ENCODE data around the gene IL20. TPM values are rescaled to one million over a fixed set of nuclear protein-coding genes. Genes with fewer than 3 reads are reported as not detected.
A peak's percentile ranks its signal among the peaks of the same experiment; 100 is the strongest.

The IL20 gene
- total RNA-seq, 2 donors from 2014 or later, result 0.28 TPM; not detected in 1

DNA sequence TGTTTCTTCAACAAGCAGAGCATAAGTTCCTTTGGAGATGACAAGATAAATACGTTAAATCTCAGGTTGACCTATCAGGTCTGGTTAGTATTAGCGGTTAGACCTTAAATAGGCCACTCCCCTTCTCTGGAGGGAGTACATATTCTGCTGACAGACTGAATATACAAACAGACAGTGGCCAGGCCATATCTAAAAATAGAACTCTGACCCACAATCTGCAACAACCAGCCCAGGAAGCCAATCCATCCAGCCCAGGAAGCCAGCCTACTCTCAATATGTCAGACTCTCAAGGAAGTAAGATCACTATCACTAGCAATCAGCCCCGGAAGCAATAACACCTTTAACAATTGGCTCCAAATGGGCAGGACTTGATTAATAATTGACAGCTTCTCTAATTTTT lies 6.7 kb downstream of the IL20 start:
- peaks cover 8% of the 10 kb centered on the region for H3K4me1 Mint-ChIP-seq (ENCODE audit: low read depth)
- H3K27ac Mint-ChIP-seq, result no peak overlapping the region
- no peak for ATAC-seq (replicated peaks in 1 of 2)
- H3K4me3 Mint-ChIP-seq, result no peak overlapping the region
- H3K9me3 Mint-ChIP-seq, result peaks cover 4 to 14% of the 10 kb centered on the region in 2 donors
- peaks cover 4 to 5% of the 10 kb centered on the region in 2 donors for H3K36me3 Mint-ChIP-seq (ENCODE audit: insufficient read depth in 2 of 2)
- DNase-seq, result no peak
- H3K27me3 Mint-ChIP-seq (ENCODE audit: low read depth), result peaks cover 9% of the 10 kb centered on the region

DNA sequence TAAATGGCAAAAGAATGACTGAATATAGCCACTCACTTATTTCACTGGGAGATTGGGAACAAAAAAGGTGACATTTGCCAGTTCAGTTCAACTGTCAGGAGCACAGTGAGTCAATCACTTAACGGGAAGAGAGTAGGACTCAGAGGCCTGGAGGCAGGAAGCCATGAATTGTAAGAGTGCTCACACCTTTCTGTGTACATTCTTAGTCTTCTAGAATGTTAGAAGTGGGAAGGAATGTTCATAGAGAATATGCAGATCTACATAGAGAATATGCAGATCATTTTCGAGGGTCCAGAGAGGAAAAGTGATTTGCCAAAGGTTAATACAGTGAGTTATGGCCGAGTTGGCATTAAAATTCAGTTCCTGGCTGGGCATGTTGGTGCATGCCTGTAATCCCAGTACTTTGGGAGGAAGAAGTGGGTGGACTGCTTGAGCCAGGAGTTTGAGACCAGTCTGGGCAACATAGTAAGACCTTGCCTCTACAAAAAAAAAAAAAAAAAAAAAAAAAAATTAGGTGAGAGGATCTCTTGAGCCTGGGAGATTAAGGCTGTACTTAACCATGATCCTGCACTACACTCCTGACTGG lies 8.3 kb downstream of the IL20 start:
- Mint-ChIP-seq H3K27me3 (ENCODE audit: low read depth) (no peaks in the 10 kb centered on the region), H3K27ac (no peak overlapping the region), H3K36me3 (ENCODE audit: insufficient read depth in 2 of 2) (peaks cover 12 to 14% of the 10 kb centered on the region in 2 donors), H3K4me3 (no peak overlapping the region), H3K9me3 (peaks cover 4 to 21% of the 10 kb centered on the region in 2 donors), H3K4me1 (ENCODE audit: low read depth) (no peaks in the 10 kb centered on the region)
- DNase-seq (no peak), ATAC-seq (replicated peaks in 1 of 2) (no peak)

DNA sequence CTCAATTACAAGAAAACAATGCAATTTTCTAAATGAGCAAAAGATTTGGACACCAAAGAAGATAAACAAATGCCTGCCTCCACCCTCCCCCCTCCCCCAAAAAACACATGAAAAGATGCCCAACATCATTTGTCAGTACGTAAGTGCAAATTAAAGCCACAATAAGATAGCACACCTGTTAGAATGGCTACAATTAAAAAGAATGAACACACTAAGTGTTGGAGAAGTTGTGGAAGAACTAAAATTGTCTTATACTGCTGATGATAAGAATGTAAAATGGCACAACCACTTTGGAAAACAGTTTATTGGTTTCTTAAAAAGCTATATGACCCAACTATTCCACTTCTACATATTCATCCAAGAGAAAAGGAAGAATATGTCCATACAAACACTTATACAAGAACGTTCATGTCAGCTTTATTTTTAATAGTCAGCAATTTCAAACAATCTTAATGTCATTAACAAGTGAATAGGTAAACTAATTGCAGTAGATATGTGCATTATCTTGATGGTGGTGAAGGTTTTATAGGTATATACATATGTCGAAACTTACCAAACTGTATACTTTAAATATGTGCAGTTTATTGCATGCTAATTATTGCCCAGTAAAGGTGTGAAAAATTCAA lies 10.4 kb downstream of the IL20 start:
- no peaks in the 10 kb centered on the region for H3K27me3 Mint-ChIP-seq (ENCODE audit: low read depth)
- peaks cover 7 to 21% of the 10 kb centered on the region in 2 donors for H3K9me3 Mint-ChIP-seq
- DNase-seq (no peak), ATAC-seq (replicated peaks in 1 of 2) (no peak)
- H3K27ac Mint-ChIP-seq, result no peak overlapping the region
- no peaks in the 10 kb centered on the region for H3K4me1 Mint-ChIP-seq (ENCODE audit: low read depth)
- H3K4me3 Mint-ChIP-seq, result no peak overlapping the region
- H3K36me3 Mint-ChIP-seq (ENCODE audit: insufficient read depth in 2 of 2), result peaks cover 14 to 20% of the 10 kb centered on the region in 2 donors

DNA sequence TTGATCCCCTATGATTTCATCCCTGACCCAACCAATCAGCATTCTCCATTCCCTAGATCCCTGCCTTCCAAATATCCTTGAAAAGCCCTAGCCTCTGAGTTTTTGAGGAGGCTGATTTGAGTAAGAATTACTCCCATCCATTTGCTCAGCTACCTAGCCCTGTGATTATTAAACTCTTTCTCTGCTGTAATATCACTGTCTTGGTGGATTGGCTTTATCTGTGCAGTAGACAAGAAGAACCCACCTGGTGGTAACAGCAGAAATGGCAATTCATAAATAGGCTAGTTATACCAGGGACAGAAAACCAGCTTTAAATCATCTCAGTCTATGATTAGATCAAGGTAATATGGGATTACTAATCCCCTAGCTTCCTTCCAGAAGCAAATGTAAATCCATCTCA lies 13.0 kb downstream of the IL20 start:
- no peaks in the 10 kb centered on the region for H3K4me1 Mint-ChIP-seq (ENCODE audit: low read depth)
- no peak overlapping the region for H3K27ac Mint-ChIP-seq
- no peaks in the 10 kb centered on the region for H3K27me3 Mint-ChIP-seq (ENCODE audit: low read depth)
- peaks cover 7 to 17% of the 10 kb centered on the region in 2 donors for H3K9me3 Mint-ChIP-seq
- H3K36me3 Mint-ChIP-seq (ENCODE audit: insufficient read depth in 2 of 2), result peaks cover 12 to 18% of the 10 kb centered on the region in 2 donors
- no peak for DNase-seq
- no peak for ATAC-seq (replicated peaks in 1 of 2)
- no peak overlapping the region for H3K4me3 Mint-ChIP-seq

DNA sequence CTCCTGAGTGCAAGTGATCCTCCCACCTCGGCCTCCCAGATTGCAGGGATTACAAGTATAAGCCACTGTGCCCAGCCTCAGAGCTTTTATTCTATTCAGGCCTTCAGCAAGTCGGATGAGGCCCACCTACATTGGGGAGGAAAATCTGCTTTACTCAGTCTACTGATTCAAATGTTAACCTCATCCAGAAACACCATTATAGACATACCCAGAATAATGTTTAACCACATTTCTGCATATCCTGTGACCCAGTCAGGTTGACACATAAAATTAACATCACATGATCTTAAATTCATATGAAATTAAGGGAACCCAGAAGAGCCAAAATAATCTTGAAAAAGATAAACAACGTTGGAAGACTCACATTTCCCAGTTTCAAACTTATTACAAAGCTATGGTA lies 14.9 kb downstream of the IL20 start:
- DNase-seq, result no peak
- H3K9me3 Mint-ChIP-seq, result peaks cover 7 to 17% of the 10 kb centered on the region in 2 donors
- H3K4me1 Mint-ChIP-seq (ENCODE audit: low read depth), result no peaks in the 10 kb centered on the region
- H3K27ac Mint-ChIP-seq, result no peak overlapping the region
- no peak overlapping the region for H3K4me3 Mint-ChIP-seq
- peaks cover 6% of the 10 kb centered on the region for H3K27me3 Mint-ChIP-seq (ENCODE audit: low read depth)
- peaks cover 12 to 18% of the 10 kb centered on the region in 2 donors for H3K36me3 Mint-ChIP-seq (ENCODE audit: insufficient read depth in 2 of 2)
- peak; percentile 65 to 89 for ATAC-seq (replicated peaks in 1 of 2)

DNA sequence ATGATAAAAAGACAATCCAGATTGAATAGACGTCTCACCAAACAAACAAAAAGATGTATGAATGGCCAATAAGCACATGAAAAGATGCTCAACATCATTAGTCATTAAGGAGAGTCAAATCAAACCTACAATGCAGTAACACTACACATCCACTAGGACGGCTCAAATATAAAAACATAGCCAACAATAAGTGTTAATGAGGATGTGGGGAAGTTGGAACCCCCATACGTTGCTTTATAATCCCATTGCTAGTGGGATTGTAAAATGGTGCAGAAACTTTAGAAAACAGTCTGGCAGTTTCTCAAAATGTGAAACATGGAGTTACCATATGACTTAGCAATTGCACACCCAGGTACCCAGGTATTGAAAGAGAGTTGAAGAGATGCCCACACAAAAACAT lies 17.1 kb downstream of the IL20 start:
- no peak overlapping the region for H3K4me3 Mint-ChIP-seq
- H3K9me3 Mint-ChIP-seq, result peaks cover 2 to 5% of the 10 kb centered on the region in 2 donors
- DNase-seq (no peak), ATAC-seq (replicated peaks in 1 of 2) (no peak)
- no peak overlapping the region for H3K27ac Mint-ChIP-seq
- peaks cover 1% of the 10 kb centered on the region for H3K4me1 Mint-ChIP-seq (ENCODE audit: low read depth)
- peaks cover 6% of the 10 kb centered on the region for H3K27me3 Mint-ChIP-seq (ENCODE audit: low read depth)
- peaks cover 8 to 12% of the 10 kb centered on the region in 2 donors for H3K36me3 Mint-ChIP-seq (ENCODE audit: insufficient read depth in 2 of 2)

DNA sequence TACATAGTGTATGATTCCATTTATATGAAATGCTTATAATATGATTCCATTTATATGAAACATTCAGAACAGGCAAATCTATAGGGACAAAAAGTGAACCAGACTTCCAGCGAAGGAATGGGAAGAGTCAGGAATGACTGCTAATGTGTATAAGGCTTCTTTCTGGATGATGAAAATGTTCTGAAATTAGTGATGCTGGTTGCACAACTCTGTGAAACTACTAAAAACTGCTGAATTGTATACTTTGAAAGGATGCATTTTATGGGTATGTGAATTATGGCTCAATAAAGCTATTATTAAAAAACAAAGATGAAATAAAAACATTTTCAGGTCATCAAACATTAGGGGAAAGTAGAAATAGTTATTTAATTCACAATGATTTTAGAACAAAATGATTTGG lies 17.7 kb downstream of the IL20 start:
- H3K27ac Mint-ChIP-seq, result no peak overlapping the region
- ATAC-seq (replicated peaks in 1 of 2) (no peak), DNase-seq (no peak)
- peaks cover 6% of the 10 kb centered on the region for H3K27me3 Mint-ChIP-seq (ENCODE audit: low read depth)
- peaks cover 7 to 11% of the 10 kb centered on the region in 2 donors for H3K36me3 Mint-ChIP-seq (ENCODE audit: insufficient read depth in 2 of 2)
- H3K4me3 Mint-ChIP-seq, result no peak overlapping the region
- H3K4me1 Mint-ChIP-seq (ENCODE audit: low read depth), result peaks cover 5% of the 10 kb centered on the region
- H3K9me3 Mint-ChIP-seq, result peaks cover 2 to 4% of the 10 kb centered on the region in 2 donors

DNA sequence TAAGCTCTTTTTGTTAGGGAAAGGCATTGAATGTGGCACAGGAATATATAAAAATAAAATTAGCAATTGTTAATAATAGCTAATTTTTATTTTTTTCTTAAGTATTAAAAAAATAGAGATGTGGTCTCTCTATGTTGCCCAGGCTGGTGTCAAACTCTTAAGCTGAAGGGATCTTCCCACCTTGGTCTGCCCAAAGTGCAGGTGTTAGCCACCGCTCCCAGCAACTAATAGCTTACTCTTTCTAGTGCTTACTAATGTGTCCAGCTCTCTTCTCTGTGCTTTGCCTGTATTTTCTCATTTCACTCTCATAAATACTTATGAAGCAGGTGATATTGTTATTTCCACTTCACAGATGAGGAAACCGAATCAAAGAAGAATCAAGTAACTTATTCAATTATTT lies 18.5 kb downstream of the IL20 start:
- DNase-seq (no peak), ATAC-seq (replicated peaks in 1 of 2) (no peak)
- Mint-ChIP-seq H3K9me3 (peaks cover 0 to 2% of the 10 kb centered on the region in 2 donors), H3K27me3 (ENCODE audit: low read depth) (peaks cover 6% of the 10 kb centered on the region), H3K4me3 (no peak overlapping the region), H3K27ac (no peak overlapping the region), H3K4me1 (ENCODE audit: low read depth) (peaks cover 11% of the 10 kb centered on the region), H3K36me3 (ENCODE audit: insufficient read depth in 2 of 2) (peaks cover 2 to 5% of the 10 kb centered on the region in 2 donors)

DNA sequence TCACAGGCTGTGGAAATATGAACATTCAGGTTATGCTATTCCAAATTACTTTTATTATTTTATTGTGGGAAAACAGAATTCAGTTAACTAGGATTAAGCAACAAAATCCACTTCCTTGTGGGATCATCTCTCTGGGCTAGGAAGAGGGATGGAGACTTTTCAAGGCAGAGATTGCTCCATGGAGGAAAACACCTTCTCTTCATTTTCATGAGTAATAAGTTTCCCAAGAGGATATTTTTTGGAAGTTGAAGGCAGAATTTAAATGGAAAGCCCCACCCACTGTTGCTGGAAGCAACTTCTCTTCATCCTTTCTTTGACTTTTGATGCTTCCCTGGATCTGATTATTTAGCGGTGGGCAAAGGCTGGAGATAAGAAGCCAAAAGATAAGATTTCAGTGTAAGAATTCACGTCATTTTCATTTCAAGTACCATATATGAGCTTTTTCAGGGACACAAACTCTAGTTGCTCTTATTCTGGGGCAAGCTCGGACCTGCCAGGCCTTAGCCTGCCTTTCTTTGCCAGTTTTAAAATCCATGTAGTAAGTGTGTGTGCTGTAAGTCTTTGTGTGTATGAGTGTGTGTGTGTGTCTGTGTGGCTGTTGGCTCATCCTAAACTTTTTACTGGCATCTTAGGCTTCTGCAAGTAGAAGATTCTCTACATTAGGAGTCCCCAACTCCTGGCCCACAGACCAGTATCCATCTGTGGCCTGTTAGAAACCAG lies 20.1 kb downstream of the IL20 start:
- Mint-ChIP-seq H3K9me3 (no peaks in the 10 kb centered on the region), H3K27ac (no peak overlapping the region), H3K36me3 (ENCODE audit: insufficient read depth in 2 of 2) (no peaks in the 10 kb centered on the region), H3K4me3 (no peak overlapping the region), H3K27me3 (ENCODE audit: low read depth) (peaks cover 6% of the 10 kb centered on the region), H3K4me1 (ENCODE audit: low read depth) (peaks cover 27% of the 10 kb centered on the region)
- no peak for DNase-seq
- no peak for ATAC-seq (replicated peaks in 1 of 2)

DNA sequence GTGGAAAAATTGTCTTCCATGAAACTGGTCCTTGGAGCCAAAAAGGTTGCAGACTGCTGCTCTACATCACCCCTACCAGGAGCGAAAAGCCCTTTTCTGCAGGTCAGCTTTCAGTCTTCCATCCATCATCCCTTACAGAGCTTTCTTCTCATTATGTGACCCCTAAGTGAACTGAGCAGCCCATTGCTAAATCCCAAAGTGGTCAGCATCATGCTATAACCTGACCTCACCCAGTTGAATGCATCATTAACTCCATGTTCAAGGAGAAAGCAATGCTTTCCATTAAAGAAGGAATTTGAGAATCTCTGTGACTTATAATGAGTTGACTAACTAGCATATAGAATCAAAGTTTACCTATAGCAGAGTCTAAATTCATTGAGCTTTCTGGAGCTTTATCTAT lies 21.4 kb downstream of the IL20 start:
- H3K36me3 Mint-ChIP-seq (ENCODE audit: insufficient read depth in 2 of 2), result no peaks in the 10 kb centered on the region
- ATAC-seq (replicated peaks in 1 of 2) (no peak), DNase-seq (no peak)
- H3K4me3 Mint-ChIP-seq, result no peak overlapping the region
- no peak overlapping the region for H3K27ac Mint-ChIP-seq
- H3K27me3 Mint-ChIP-seq (ENCODE audit: low read depth), result peaks cover 6% of the 10 kb centered on the region
- H3K4me1 Mint-ChIP-seq (ENCODE audit: low read depth), result peaks cover 40% of the 10 kb centered on the region
- H3K9me3 Mint-ChIP-seq, result no peaks in the 10 kb centered on the region

DNA sequence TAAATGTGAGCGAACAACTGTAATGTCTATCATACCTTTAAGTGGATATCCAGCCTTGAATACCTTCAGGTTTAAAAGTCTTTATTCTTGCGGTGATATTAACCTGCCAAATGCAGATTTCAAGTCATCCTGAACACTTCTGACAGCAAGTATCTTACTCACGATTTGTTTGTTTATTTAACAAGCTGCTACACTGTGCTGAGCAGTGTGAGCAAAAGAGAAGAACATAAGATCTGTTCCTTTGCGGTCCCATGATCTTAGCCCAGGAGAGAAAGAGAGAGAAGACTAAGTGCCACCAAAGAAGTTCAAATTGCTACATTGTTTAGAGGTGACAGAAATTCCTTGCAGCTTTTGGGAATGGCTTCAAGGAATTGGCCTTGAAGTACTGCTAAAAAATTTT lies 22.3 kb downstream of the IL20 start:
- Mint-ChIP-seq H3K9me3 (no peaks in the 10 kb centered on the region), H3K36me3 (ENCODE audit: insufficient read depth in 2 of 2) (no peaks in the 10 kb centered on the region), H3K4me3 (no peak overlapping the region), H3K4me1 (ENCODE audit: low read depth) (peaks cover 48% of the 10 kb centered on the region), H3K27ac (no peak overlapping the region), H3K27me3 (ENCODE audit: low read depth) (peaks cover 6% of the 10 kb centered on the region)
- no peak for ATAC-seq (replicated peaks in 1 of 2)
- no peak for DNase-seq

DNA sequence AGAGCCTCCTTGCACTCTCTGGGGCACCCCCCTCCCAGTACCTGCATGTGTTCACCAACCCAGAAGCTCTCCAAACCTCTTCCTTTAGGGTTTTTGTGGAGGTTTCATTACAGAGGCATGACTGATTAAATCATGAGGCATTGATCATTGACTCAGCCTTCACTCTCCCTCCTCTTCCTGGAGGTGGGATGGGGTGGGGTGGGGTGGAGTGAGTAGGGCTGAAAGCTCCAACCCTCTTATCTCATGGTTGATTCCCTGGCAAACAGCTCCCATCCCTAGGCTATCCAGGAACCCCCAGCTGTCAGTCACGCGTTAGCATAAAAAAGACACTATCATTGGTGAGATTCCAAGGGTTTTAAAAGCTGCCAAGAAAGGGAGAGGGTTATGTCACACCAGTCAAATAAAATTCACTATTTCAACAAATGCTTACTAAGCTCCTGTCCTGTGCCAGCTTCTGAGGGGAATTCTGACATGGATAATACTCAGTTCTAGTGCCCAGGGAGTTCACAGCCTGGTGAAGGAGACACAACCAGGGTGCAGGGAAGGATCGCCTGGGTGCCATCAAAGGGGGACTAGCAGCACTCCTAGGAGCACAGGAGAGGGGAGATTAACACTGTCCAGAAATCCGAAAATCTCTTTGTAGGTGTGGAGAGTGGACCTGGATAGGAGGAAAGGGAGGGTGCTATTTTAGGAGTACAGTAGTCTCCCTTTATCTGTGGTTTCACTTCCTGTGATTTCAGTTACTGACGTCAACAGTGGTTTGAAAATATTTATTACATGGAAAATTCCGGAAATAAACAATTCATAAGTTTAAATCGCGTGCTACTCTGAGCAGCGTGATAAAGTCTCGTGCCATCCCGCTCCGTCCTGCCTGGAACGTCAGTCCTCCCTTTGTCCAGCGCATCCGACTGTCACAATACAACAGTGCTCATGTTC lies 25.0 kb downstream of the IL20 start:
- Mint-ChIP-seq H3K9me3 (no peaks in the 10 kb centered on the region), H3K27me3 (ENCODE audit: low read depth) (no peaks in the 10 kb centered on the region), H3K4me1 (ENCODE audit: low read depth) (peaks cover 75% of the 10 kb centered on the region), H3K27ac (peak overlapping the region; percentile 8), H3K36me3 (ENCODE audit: insufficient read depth in 2 of 2) (no peaks in the 10 kb centered on the region), H3K4me3 (peak overlapping the region; percentile 45 to 65)
- DNase-seq (peak in 1 of 2 donors; percentile 28), ATAC-seq (replicated peaks in 1 of 2) (peak; percentile 80)

DNA sequence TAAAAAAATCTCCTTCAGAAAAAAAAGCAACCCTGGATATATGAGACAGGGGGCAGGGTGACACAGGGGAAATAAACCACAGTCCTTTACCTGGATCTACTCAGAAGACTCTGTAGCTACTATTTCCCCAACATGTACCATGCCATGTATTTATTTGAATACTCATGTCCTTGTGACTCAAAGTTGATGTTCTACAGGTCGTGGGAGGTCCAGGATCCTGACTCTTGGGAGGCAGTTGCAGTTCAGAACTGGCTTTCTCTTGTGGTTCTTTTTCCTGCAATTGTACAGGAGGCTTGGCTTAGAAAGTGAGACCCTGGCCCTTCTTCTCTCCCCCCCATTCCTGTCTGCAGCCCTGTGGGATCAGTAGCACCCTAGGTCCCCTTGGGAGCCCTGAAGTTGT lies 26.0 kb downstream of the IL20 start:
- no peak overlapping the region for H3K27ac Mint-ChIP-seq

More for the DNA sequence above, 26.0 kb downstream of the IL20 start:
- Mint-ChIP-seq H3K9me3 (no peaks in the 10 kb centered on the region), H3K4me3 (peak overlapping the region; percentile 45 to 65), H3K4me1 (ENCODE audit: low read depth) (peaks cover 85% of the 10 kb centered on the region), H3K36me3 (ENCODE audit: insufficient read depth in 2 of 2) (no peaks in the 10 kb centered on the region), H3K27me3 (ENCODE audit: low read depth) (no peaks in the 10 kb centered on the region)
- no peak for ATAC-seq (replicated peaks in 1 of 2)
- DNase-seq, result no peak

Data from activated T-cell treated with anti-CD3 and anti-CD28 coated beads, Interleukin-2, amount 50 U/mL, for 72 hours (primary cell).